ENCODE data around the gene ADAMTS6. TPM values are rescaled to one million over a fixed set of nuclear protein-coding genes. Genes with fewer than 3 reads are reported as not detected.

ADAMTS6 gene
- total and polyA plus RNA-seq, 3 experiments from 2014 or later = 0.23 to 1.2 (median 0.93) TPM

DNA sequence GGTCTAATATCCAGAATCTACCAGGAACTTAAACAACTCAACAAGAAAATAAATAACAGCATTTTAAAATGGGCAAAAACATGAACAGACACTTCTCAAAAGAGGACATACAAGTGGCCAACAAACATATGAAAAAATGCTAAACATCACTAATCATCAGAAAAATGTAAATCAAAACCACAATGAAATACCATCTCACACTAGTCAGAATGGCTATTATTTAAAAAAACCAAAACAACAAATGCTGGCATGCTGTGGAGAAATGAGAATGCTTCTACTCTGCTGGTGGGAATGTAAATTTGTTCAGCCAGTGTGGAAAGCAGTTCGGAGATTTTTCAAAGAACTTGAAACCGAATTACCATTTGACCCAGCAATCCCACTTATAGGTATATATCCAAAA is 63.1 kb downstream of the ADAMTS6 start:
- DNase-seq = no peak
- Histone ChIP-seq H3K27me3 (ENCODE audit: insufficient read depth, low read length, poor library complexity, severe bottlenecking) (no peaks in the 10 kb centered on the region), H3K4me3 (ENCODE audit: low read length) (no peak overlapping the region), H3K27ac (ENCODE audit: low read depth, low read length) (no peak overlapping the region), H3K4me1 (ENCODE audit: insufficient read depth, low read length) (no peaks in the 10 kb centered on the region), H3K36me3 (ENCODE audit: insufficient read depth, low read length) (no peaks in the 10 kb centered on the region), H3K9me3 (ENCODE audit: low read length) (no peaks in the 10 kb centered on the region)
- Mint-ChIP-seq H3K9me3 (peaks cover 22 to 34% (median 27%) of the 10 kb centered on the region in 5 donors), H3K27ac (no peak overlapping the region), H3K4me1 (no peaks in the 10 kb centered on the region), H3K4me3 (no peak overlapping the region), H3K27me3 (no peaks in the 10 kb centered on the region), H3K36me3 (peaks cover 2 to 40% (median 7%) of the 10 kb centered on the region in 3 donors)
- ChIA-PET CTCF (no interaction called here), POLR2A (no interaction called here)

DNA sequence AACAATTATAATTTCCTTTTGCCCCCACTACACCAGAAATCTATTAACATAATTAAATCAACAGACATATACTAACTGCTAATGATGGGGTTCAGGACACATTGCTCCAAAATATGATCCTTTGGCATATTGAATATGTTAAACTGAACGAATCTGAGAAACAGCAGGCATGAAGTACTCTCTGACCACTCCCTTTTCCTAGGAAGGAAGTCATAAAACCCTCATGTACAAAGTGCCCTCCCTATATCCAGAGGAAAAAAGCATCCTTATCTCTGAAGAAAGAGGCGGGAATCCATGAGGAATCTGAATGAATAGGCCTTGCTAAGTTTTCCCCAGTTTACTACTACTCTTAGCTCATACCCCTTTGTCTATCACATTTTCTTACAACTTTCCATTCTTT is 67.9 kb downstream of the ADAMTS6 start:
- no peaks in the 10 kb centered on the region for H3K36me3 ChIP-seq (ENCODE audit: insufficient read depth, low read length)
- peaks cover 1 to 26% (median 1%) of the 10 kb centered on the region in 3 donors for H3K36me3 Mint-ChIP-seq
- no peaks in the 10 kb centered on the region for H3K9me3 ChIP-seq (ENCODE audit: low read length)
- H3K4me3 Mint-ChIP-seq = no peak overlapping the region
- H3K4me3 ChIP-seq (ENCODE audit: low read length) = no peak overlapping the region
- ChIA-PET POLR2A (no interaction called here), CTCF (no interaction called here)
- DNase-seq = no peak
- H3K27ac ChIP-seq (ENCODE audit: low read depth, low read length) = no peak overlapping the region
- no peaks in the 10 kb centered on the region for H3K4me1 ChIP-seq (ENCODE audit: insufficient read depth, low read length)
- H3K27me3 Mint-ChIP-seq = no peaks in the 10 kb centered on the region
- H3K9me3 Mint-ChIP-seq = peaks cover 7 to 22% (median 13%) of the 10 kb centered on the region in 5 donors
- no peaks in the 10 kb centered on the region for H3K27me3 ChIP-seq (ENCODE audit: insufficient read depth, low read length, poor library complexity, severe bottlenecking)
- H3K4me1 Mint-ChIP-seq = no peaks in the 10 kb centered on the region
- H3K27ac Mint-ChIP-seq = no peak overlapping the region

DNA sequence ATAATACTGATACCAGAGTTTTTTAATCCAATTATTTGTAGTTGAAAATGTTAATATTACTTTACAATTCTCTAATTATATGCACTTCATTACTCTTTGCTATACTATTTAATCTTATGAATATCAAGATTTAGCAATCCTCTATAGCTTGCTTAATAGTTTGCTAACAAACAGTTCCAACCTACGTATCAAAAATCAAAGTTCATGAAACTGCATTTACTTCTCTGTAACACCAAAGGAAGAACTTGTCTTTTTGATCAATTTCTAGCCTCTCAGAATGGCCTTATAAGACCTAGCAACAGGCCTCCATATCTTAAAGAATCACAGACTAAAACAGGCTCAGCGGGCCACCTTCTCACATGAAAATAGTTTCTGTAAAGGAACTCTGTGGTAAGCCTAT is 68.9 kb downstream of the ADAMTS6 start:
- peaks cover 0 to 30% (median 2%) of the 10 kb centered on the region in 3 donors for H3K36me3 Mint-ChIP-seq
- H3K4me1 Mint-ChIP-seq = no peaks in the 10 kb centered on the region
- no peaks in the 10 kb centered on the region for H3K27me3 ChIP-seq (ENCODE audit: insufficient read depth, low read length, poor library complexity, severe bottlenecking)
- DNase-seq = no peak
- no peaks in the 10 kb centered on the region for H3K9me3 ChIP-seq (ENCODE audit: low read length)
- H3K4me3 ChIP-seq (ENCODE audit: low read length) = no peak overlapping the region
- H3K4me1 ChIP-seq (ENCODE audit: insufficient read depth, low read length) = no peaks in the 10 kb centered on the region
- ChIA-PET POLR2A (no interaction called here), CTCF (no interaction called here)
- no peaks in the 10 kb centered on the region for H3K36me3 ChIP-seq (ENCODE audit: insufficient read depth, low read length)
- H3K9me3 Mint-ChIP-seq = peaks cover 7 to 22% (median 12%) of the 10 kb centered on the region in 5 donors
- H3K27ac ChIP-seq (ENCODE audit: low read depth, low read length) = no peak overlapping the region
- no peak overlapping the region for H3K27ac Mint-ChIP-seq
- no peaks in the 10 kb centered on the region for H3K27me3 Mint-ChIP-seq
- no peak overlapping the region for H3K4me3 Mint-ChIP-seq

DNA sequence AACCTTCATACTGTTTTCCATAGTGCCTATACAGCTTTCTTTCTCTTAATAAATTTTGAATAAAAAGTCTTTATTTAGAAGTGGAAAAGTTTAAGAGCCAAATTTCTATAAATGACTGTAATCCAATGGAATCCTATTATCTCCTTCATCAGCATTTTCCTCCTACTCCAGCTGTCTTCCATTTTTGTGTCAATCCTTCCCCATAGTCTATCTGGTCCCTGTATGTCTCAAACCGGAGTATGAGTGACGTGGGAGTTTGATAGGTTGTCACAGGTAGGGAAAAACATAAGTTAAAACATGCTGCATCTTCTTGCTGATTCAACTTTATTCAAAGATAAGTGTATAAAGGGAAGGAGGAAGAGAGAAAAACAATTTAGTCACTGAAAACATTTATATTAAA is 70.4 kb downstream of the ADAMTS6 start:
- CTCF ChIA-PET = no interaction called here

DNA sequence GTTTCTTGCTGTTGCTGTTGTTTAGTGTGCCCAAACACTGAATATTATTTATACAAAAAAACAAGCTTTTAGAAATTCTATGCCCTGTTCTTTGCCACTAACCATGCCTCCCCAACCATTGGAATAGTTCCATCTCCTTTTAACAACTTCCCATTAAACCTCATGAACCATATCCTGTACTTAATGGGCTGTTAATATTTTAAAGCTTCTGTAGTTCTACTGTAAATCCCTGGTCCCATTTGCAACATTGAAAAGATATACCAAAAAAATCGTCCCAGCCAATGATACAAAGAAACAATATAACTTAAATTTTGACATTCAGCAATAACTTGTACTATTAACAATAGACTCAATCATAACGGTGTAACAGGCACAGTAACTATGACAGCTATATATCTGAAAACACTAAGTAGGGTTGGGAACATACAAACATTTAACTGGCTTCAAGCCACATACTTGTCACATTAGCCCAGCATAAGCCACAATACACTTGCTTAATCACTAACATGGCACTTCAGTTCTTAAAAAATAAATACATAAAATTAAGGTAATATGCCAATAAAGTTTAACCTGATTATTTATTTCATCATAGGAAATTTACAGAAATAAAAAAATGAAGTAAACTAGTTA is 86.1 kb downstream of the ADAMTS6 start:
- Histone ChIP-seq H3K4me1 (ENCODE audit: insufficient read depth, low read length) (no peaks in the 10 kb centered on the region), H3K27me3 (ENCODE audit: insufficient read depth, low read length, poor library complexity, severe bottlenecking) (no peaks in the 10 kb centered on the region), H3K27ac (ENCODE audit: low read depth, low read length) (no peak overlapping the region), H3K4me3 (ENCODE audit: low read length) (no peak overlapping the region), H3K36me3 (ENCODE audit: insufficient read depth, low read length) (no peaks in the 10 kb centered on the region), H3K9me3 (ENCODE audit: low read length) (no peaks in the 10 kb centered on the region)
- H3K9me3 Mint-ChIP-seq = no peaks in the 10 kb centered on the region
- no peak overlapping the region for H3K27ac Mint-ChIP-seq
- H3K36me3 Mint-ChIP-seq = no peaks in the 10 kb centered on the region
- POLR2A ChIA-PET = no interaction called here
- no peaks in the 10 kb centered on the region for H3K27me3 Mint-ChIP-seq
- H3K4me3 Mint-ChIP-seq = no peak overlapping the region
- no peak for DNase-seq
- CTCF ChIA-PET = no interaction called here
- no peaks in the 10 kb centered on the region for H3K4me1 Mint-ChIP-seq

More for the DNA sequence above, 70.4 kb downstream of the ADAMTS6 start:
- Mint-ChIP-seq H3K9me3 (peaks cover 0 to 17% (median 3%) of the 10 kb centered on the region in 5 donors), H3K27ac (no peak overlapping the region), H3K36me3 (peaks cover 0 to 25% (median 2%) of the 10 kb centered on the region in 3 donors), H3K4me1 (no peaks in the 10 kb centered on the region), H3K27me3 (no peaks in the 10 kb centered on the region), H3K4me3 (no peak overlapping the region)
- POLR2A ChIA-PET = no interaction called here
- H3K27ac ChIP-seq (ENCODE audit: low read depth, low read length) = no peak overlapping the region
- no peaks in the 10 kb centered on the region for H3K4me1 ChIP-seq (ENCODE audit: insufficient read depth, low read length)
- H3K27me3 ChIP-seq (ENCODE audit: insufficient read depth, low read length, poor library complexity, severe bottlenecking) = no peaks in the 10 kb centered on the region
- no peak overlapping the region for H3K4me3 ChIP-seq (ENCODE audit: low read length)
- H3K36me3 ChIP-seq (ENCODE audit: insufficient read depth, low read length) = no peaks in the 10 kb centered on the region
- no peak for DNase-seq
- H3K9me3 ChIP-seq (ENCODE audit: low read length) = no peaks in the 10 kb centered on the region

DNA sequence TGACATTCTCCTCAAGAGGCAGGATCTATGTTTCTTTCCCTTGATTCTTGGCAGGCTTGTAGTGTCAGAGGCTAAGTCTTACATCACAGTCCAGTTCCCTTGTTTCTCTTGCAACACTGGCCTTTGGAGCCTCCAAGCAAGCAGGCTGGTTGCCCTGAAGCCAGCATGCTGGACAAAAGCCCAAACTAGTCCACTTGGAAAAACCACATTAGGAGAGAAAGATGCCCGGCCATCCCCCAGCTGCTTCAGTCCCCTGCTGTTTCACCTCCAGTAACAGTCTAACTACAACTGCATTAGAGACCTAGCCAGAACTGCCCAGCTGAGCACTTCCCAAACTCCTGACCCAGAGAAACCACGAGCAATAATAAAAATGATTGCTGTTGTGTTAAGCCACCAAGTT is 87.6 kb downstream of the ADAMTS6 start:
- no peak overlapping the region for H3K4me3 Mint-ChIP-seq

DNA sequence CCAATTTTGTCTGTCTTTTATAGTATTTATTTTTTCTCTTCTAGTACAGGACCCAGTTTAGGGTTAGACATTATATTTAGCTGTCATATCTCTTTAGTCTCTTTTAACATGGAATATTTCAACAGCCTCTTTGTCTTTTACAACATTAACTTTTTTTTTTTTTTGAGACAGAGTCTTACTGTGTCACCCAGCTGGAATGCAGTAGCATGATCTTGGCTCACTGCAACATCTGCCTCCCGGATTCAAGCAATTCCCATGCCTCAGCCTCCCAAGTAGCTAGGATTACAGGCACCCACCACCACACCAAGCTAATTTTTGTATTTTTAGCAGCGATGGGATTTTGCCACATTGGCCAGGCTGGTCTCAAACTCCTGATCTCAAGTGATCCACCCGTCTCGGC is 90.1 kb downstream of the ADAMTS6 start:
- no peak for DNase-seq
- Histone ChIP-seq H3K4me1 (ENCODE audit: insufficient read depth, low read length) (no peaks in the 10 kb centered on the region), H3K27me3 (ENCODE audit: insufficient read depth, low read length, poor library complexity, severe bottlenecking) (no peaks in the 10 kb centered on the region), H3K4me3 (ENCODE audit: low read length) (no peak overlapping the region), H3K36me3 (ENCODE audit: insufficient read depth, low read length) (no peaks in the 10 kb centered on the region), H3K9me3 (ENCODE audit: low read length) (no peaks in the 10 kb centered on the region), H3K27ac (ENCODE audit: low read depth, low read length) (no peak overlapping the region)
- no peak overlapping the region for H3K27ac Mint-ChIP-seq
- no peaks in the 10 kb centered on the region for H3K27me3 Mint-ChIP-seq
- POLR2A ChIA-PET = no interaction called here
- H3K4me3 Mint-ChIP-seq = no peak overlapping the region
- no peaks in the 10 kb centered on the region for H3K4me1 Mint-ChIP-seq
- CTCF ChIA-PET = no interaction called here
- no peaks in the 10 kb centered on the region for H3K36me3 Mint-ChIP-seq
- no peaks in the 10 kb centered on the region for H3K9me3 Mint-ChIP-seq

More for the DNA sequence above, 87.6 kb downstream of the ADAMTS6 start:
- H3K27ac Mint-ChIP-seq = no peak overlapping the region
- Histone ChIP-seq H3K4me1 (ENCODE audit: insufficient read depth, low read length) (no peaks in the 10 kb centered on the region), H3K36me3 (ENCODE audit: insufficient read depth, low read length) (no peaks in the 10 kb centered on the region), H3K4me3 (ENCODE audit: low read length) (no peak overlapping the region), H3K27ac (ENCODE audit: low read depth, low read length) (no peak overlapping the region), H3K27me3 (ENCODE audit: insufficient read depth, low read length, poor library complexity, severe bottlenecking) (no peaks in the 10 kb centered on the region), H3K9me3 (ENCODE audit: low read length) (no peaks in the 10 kb centered on the region)
- no peaks in the 10 kb centered on the region for H3K4me1 Mint-ChIP-seq
- DNase-seq = no peak
- ChIA-PET POLR2A (no interaction called here), CTCF (no interaction called here)
- H3K9me3 Mint-ChIP-seq = no peaks in the 10 kb centered on the region
- no peaks in the 10 kb centered on the region for H3K27me3 Mint-ChIP-seq
- H3K36me3 Mint-ChIP-seq = no peaks in the 10 kb centered on the region

DNA sequence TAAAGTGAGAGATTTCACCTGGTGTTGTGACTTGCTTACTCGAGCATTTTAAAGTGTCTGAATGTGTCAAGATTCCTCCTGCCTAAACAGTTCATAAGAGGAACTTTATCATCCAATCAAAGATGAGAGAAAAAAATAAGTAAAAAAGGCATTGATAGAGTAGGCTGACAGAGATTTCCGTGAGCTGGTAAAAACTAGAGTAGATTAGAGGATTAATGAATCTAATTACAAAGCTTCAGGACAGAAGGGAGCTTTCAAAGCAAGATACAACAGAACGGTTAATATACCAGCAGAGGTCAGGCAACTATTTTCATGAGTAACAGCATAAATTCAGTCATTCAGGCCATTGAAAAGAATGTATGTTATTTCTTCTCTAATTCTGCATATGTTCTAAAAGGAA is 91.5 kb downstream of the ADAMTS6 start:
- CTCF ChIA-PET = no interaction called here
- no peaks in the 10 kb centered on the region for H3K36me3 Mint-ChIP-seq

DNA sequence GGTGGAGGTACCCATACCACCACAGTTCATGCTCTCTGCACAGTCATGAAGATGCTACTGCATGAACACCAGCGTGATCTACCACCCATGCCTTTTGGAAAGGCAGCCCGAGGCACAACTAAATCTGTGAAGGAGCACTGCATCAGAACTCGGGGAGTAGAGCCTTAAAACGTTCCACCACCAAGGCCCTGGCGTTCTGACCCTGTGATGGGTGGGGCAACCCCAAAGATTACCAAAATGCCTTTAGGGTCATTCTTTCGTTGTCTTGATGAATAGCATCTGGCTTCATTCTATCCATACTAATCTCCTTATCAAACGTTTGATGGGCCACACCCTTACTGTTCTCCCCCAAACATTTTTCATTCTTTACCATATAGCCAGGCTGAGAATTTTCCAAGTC is 97.9 kb downstream of the ADAMTS6 start:
- Histone ChIP-seq H3K4me1 (ENCODE audit: insufficient read depth, low read length) (no peaks in the 10 kb centered on the region), H3K9me3 (ENCODE audit: low read length) (no peaks in the 10 kb centered on the region), H3K27ac (ENCODE audit: low read depth, low read length) (no peak overlapping the region), H3K27me3 (ENCODE audit: insufficient read depth, low read length, poor library complexity, severe bottlenecking) (no peaks in the 10 kb centered on the region), H3K36me3 (ENCODE audit: insufficient read depth, low read length) (no peaks in the 10 kb centered on the region), H3K4me3 (ENCODE audit: low read length) (no peak overlapping the region)
- H3K27ac Mint-ChIP-seq = no peak overlapping the region
- ChIA-PET POLR2A (no interaction called here), CTCF (no interaction called here)
- H3K4me1 Mint-ChIP-seq = no peaks in the 10 kb centered on the region
- no peaks in the 10 kb centered on the region for H3K9me3 Mint-ChIP-seq
- no peak overlapping the region for H3K4me3 Mint-ChIP-seq
- H3K36me3 Mint-ChIP-seq = no peaks in the 10 kb centered on the region
- H3K27me3 Mint-ChIP-seq = no peaks in the 10 kb centered on the region
- no peak for DNase-seq

More for the DNA sequence above, 91.5 kb downstream of the ADAMTS6 start:
- H3K4me3 Mint-ChIP-seq = no peak overlapping the region
- no peaks in the 10 kb centered on the region for H3K9me3 Mint-ChIP-seq
- no peak for DNase-seq
- H3K27me3 Mint-ChIP-seq = no peaks in the 10 kb centered on the region
- no peak overlapping the region for H3K27ac ChIP-seq (ENCODE audit: low read depth, low read length)
- H3K27me3 ChIP-seq (ENCODE audit: insufficient read depth, low read length, poor library complexity, severe bottlenecking) = no peaks in the 10 kb centered on the region
- no peak overlapping the region for H3K27ac Mint-ChIP-seq
- H3K4me1 ChIP-seq (ENCODE audit: insufficient read depth, low read length) = no peaks in the 10 kb centered on the region
- no peaks in the 10 kb centered on the region for H3K36me3 ChIP-seq (ENCODE audit: insufficient read depth, low read length)
- no peaks in the 10 kb centered on the region for H3K4me1 Mint-ChIP-seq
- no peaks in the 10 kb centered on the region for H3K9me3 ChIP-seq (ENCODE audit: low read length)
- POLR2A ChIA-PET = no interaction called here
- H3K4me3 ChIP-seq (ENCODE audit: low read length) = no peak overlapping the region

Data from CD8-positive, alpha-beta memory T cell (primary cell).